SK-N-MC (cell line): ENCODE measurements around the gene PRAME.

ENCODE experiments used
- DNase-seq: peaks from one replicate; pipeline ENCODE4 v3.0.0-alpha.2; 2011; ENCODE audit warnings: low read depth, low spot score
- H3K27ac ChIP-seq: fragments of 200-600 bp; sonication (generic); 2 replicates; pipeline ENCODE4 v1.5.1; 2016; ENCODE audit warnings: mixed run types
- H3K36me3 ChIP-seq: fragments of 200-600 bp; sonication (generic); 2 replicates; pipeline ENCODE4 v1.6.1; 2017; ENCODE audit warnings: antibody characterized with exemption, low read length, mixed read lengths; ENCODE audit not compliant: insufficient read depth
- H3K4me3 ChIP-seq: fragments of 200-600 bp; sonication (generic); 2 replicates; pipeline ENCODE4 v1.5.1; 2016
- H3K9ac ChIP-seq: fragments of 200-600 bp; sonication (generic); 2 replicates; pipeline ENCODE4 v1.8.0; 2017; ENCODE audit warnings: mixed run types, mixed read lengths; ENCODE audit not compliant: insufficient read length
- H3K9me3 ChIP-seq: fragments of 200-600 bp; sonication (generic); 2 replicates; pipeline ENCODE4 v1.6.1; 2017; ENCODE audit warnings: low read depth, mild to moderate bottlenecking, antibody characterized with exemption, low read length, moderate library complexity, mixed read lengths
- EZH2 ChIP-seq: fragments of 200-600 bp; sonication (generic); IDR thresholded peaks from one replicate; pipeline ENCODE4 v1.6.1; 2017; ENCODE audit warnings: antibody characterized with exemption
- FOXP2 ChIP-seq: optimal IDR thresholded peaks from 2 replicates; pipeline ENCODE3; 2011; ENCODE audit warnings: mild to moderate bottlenecking, moderate library complexity; ENCODE audit not compliant: insufficient read depth; ENCODE audit errors: extremely low read length, control extremely low read depth
- POLR2AphosphoS5 ChIP-seq: IDR thresholded peaks from 2 replicates; pipeline ENCODE4 v1.6.1; 2012; ENCODE audit warnings: mild to moderate bottlenecking, low read depth, low read length, borderline replicate concordance

The PRAME gene

GRCh38 chr22:22555596-22555995, 3.5 kb downstream of the PRAME start:
- no peaks in the 10 kb centered on the region for H3K9me3 ChIP-seq
- no peak overlapping the region for H3K9ac ChIP-seq
- TF ChIP-seq FOXP2 (no peak), EZH2 (no peak), POLR2AphosphoS5 (no peak)
- H3K27ac ChIP-seq, result no peak overlapping the region
- no peak for DNase-seq
- H3K4me3 ChIP-seq, result no peak overlapping the region
- H3K36me3 ChIP-seq, result peaks cover 29% of the 10 kb centered on the region

DNA sequence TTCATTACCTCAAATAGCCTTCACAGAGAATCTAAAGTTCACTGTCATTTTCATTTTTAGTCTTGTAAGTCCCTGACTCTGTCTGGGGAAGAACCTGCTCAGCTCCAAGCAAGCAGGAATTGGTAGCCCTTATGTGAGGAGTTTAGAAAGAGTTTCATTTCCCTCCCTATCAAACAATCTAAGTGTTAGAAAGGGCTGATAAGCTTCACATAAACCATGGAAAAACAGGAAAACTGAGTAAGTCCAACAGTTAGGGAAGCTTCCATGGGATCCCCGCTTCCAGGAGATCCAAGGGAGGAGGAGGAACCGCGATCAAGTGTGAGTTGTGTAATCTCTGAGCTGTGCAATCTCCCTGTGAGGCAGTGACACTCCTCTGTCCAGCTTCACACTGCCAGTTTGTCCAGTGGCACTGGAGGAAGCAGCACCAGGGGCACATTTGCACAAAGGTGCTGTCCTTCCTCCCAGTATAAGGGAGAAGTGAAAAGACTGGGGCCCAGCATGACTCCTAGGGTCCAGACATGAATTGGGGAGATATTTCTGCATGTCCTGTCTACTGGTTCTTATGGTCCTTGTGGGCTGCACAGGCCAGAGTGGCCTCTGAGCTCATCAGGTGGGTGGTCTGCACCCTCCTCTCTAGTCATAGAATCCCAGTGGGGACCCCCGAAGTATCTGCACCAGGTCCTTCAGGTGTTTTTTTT, 4.3 kb downstream of the PRAME start:
- Histone ChIP-seq H3K4me3 (no peak overlapping the region), H3K27ac (no peak overlapping the region), H3K9me3 (no peaks in the 10 kb centered on the region), H3K9ac (no peak overlapping the region), H3K36me3 (peaks cover 38% of the 10 kb centered on the region)
- no peak for DNase-seq
- no peak for TF ChIP-seq POLR2AphosphoS5
- no peak for TF ChIP-seq EZH2
- TF ChIP-seq FOXP2, result no peak

DNA sequence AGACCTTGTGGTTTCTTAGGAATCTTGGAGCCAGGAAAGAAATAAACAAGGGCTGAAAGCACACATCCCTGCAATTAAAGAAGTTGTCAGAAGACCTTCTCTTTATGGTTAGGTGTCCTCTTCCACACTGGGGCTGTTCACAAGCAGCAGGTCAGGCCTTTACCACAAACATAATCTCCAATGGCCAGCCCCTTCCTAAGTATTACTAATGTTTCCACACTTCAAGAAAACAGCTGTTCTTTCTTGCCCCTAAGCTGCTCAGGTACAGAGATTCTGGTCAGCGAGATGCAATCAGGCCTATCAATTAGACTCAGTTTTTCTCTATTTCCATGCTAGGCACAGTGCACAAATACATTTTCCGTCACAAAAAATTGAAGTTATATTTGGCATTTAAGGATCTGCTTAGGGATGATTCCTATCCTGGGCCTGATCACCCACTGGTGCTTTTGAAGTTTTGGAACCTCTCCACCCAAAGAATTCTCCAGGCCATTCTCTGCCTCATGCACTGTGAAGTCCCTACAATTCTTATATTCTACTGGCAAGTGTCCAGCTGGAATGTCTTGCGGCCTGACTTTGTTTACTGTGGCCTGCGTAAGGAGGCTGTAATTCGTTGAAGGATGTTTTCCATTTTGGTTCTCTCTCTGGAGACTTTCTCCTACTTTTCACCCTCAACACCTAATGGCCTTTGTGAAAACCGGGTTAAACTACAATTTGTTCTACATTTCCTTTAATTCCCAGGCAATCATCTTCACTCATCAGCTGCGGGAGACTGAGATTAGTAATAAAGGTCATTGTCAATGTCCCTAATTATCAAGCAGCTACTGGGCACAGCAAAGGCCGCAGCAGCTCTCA, 5.1 kb downstream of the PRAME start:
- Histone ChIP-seq H3K27ac (no peak overlapping the region), H3K9ac (no peak overlapping the region), H3K36me3 (peaks cover 45% of the 10 kb centered on the region), H3K4me3 (no peak overlapping the region), H3K9me3 (no peaks in the 10 kb centered on the region)
- no peak for TF ChIP-seq EZH2
- no peak for TF ChIP-seq FOXP2
- no peak for TF ChIP-seq POLR2AphosphoS5
- DNase-seq, result no peak

DNA sequence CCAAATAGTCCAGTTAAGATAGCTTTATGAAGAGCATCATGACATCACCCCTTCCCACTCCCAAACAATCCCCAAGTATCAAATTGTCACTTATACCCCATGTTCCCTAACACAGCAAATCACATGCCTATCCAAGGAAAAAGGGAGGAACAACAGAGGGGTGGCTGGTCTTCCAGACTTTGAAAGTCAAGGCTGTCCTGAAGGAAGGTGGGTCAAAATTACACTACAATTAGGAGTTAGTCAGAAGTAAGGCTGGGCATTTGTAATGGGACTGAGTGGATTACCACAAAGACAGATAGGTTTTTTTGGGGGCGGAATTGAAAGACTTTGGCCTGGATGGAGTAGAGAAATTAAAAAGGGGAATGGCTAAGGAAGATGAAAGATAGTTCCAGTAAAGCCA, 5.9 kb downstream of the PRAME start:
- Histone ChIP-seq H3K27ac (no peak overlapping the region), H3K9me3 (no peaks in the 10 kb centered on the region), H3K9ac (no peak overlapping the region), H3K36me3 (peaks cover 54% of the 10 kb centered on the region), H3K4me3 (no peak overlapping the region)
- TF ChIP-seq FOXP2 (no peak), POLR2AphosphoS5 (no peak), EZH2 (no peak)
- no peak for DNase-seq

DNA sequence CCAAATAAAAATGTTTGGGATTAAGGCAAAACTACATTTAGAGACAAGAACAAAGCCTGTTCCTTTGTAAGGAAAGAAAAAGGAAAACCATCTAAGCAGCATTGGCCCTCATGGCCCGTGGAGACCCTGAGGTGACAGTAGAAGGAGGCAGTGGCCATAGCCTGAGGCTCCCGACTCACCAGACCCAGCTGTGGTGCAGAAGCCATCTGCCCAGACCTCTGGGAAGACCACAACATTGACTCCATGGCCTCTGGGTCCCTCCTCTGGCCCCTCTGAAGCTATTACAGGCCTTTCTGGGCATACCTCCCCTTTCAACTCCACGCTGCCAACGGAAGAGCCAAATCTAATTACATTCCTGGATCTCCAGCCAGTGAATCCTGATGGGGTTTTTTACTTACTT, 6.4 kb downstream of the PRAME start:
- no peak overlapping the region for H3K9ac ChIP-seq
- TF ChIP-seq FOXP2, result no peak
- TF ChIP-seq EZH2, result no peak
- no peak for TF ChIP-seq POLR2AphosphoS5
- H3K36me3 ChIP-seq, result peaks cover 59% of the 10 kb centered on the region
- no peak overlapping the region for H3K4me3 ChIP-seq
- DNase-seq, result no peak
- H3K9me3 ChIP-seq, result no peaks in the 10 kb centered on the region
- H3K27ac ChIP-seq, result no peak overlapping the region

- H3K27ac ChIP-seq, result no peak overlapping the region
- H3K36me3 ChIP-seq, result peaks cover 54% of the 10 kb centered on the region
- H3K4me3 ChIP-seq, result no peak overlapping the region
- no peak overlapping the region for H3K9ac ChIP-seq
- DNase-seq, result no peak
- no peaks in the 10 kb centered on the region for H3K9me3 ChIP-seq
- TF ChIP-seq FOXP2 (no peak), EZH2 (no peak), POLR2AphosphoS5 (no peak)
These were observed 8.2 kb downstream of the PRAME start for GRCh38 chr22:22550789-22551434.

DNA sequence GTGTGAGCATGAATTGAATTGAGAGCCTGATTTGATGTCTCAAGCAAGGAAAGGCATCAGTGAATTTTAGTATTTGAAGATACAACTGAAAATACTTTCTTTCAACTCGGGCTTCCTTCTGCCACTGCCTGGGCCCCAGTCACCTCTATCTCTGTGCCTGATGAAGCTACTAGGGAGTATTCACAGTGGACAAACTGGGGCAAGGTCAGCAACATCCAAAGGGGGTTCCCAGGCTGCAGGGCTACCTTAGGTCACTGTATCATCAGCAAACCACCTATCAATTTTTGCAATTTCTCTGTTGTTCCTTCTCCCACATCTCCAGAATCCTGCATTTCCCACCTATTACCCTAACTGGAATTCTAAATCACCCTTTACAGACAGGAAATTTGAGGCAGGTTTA, 10.2 kb downstream of the PRAME start:
- no peak overlapping the region for H3K9ac ChIP-seq
- no peak overlapping the region for H3K4me3 ChIP-seq
- peaks cover 54% of the 10 kb centered on the region for H3K36me3 ChIP-seq
- no peak for TF ChIP-seq FOXP2
- H3K27ac ChIP-seq, result no peak overlapping the region
- H3K9me3 ChIP-seq, result no peaks in the 10 kb centered on the region
- DNase-seq, result no peak

DNA sequence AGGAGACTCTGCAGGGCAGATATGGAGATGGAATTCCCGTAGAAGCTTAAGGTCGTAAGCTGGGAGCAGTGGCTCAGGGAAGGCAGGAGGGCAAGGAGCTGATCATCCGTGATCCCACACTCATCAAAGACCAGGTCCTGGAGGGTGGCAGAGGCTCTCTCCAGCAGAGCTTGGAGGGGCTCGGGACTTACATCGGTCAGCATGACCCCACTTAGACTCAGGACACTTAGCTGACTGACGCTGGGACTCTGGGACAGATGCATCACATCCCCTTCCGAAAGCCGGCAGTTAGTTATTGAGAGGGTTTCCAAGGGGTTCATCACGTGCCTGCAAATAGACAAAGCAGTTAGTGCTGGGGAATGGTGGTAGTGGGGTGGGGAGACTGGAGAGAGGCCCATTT, 10.7 kb downstream of the PRAME start:
- no peak for DNase-seq
- Histone ChIP-seq H3K9me3 (no peaks in the 10 kb centered on the region), H3K9ac (no peak overlapping the region), H3K4me3 (no peak overlapping the region), H3K27ac (no peak overlapping the region), H3K36me3 (peaks cover 54% of the 10 kb centered on the region)
- TF ChIP-seq POLR2AphosphoS5 (no peak), FOXP2 (no peak)
